GM18909 (cell line): ENCODE data around the gene STIMATE.

Experiments used
- ATAC-seq: cut with Tn5 transposase; IDR thresholded peaks from one replicate; pipeline ENCODE4 v1.9.1; 2021; ENCODE audit warnings: mild to moderate bottlenecking; ENCODE audit not compliant: unreplicated experiment, poor library complexity

The STIMATE gene

DNA sequence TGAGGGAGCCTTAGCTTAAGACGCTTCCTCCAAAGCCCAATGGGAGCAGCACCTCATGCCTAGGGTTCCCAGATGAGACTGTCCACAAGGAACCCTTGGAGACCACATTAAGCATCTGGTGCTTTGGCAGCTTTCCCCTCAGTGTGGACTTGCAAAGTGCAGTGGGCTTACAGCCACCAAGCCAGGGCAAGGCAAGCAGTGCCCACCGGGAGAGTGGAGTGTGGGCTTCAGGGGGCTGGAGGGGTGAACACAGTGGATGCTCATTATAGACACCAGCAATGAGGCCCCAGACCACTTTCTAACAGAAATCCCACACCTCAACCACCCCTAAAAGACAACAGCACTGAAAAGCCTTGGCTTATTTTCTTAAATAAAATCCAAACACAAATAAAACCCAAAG is 53.5 kb downstream of the STIMATE start:
- no peak for ATAC-seq

DNA sequence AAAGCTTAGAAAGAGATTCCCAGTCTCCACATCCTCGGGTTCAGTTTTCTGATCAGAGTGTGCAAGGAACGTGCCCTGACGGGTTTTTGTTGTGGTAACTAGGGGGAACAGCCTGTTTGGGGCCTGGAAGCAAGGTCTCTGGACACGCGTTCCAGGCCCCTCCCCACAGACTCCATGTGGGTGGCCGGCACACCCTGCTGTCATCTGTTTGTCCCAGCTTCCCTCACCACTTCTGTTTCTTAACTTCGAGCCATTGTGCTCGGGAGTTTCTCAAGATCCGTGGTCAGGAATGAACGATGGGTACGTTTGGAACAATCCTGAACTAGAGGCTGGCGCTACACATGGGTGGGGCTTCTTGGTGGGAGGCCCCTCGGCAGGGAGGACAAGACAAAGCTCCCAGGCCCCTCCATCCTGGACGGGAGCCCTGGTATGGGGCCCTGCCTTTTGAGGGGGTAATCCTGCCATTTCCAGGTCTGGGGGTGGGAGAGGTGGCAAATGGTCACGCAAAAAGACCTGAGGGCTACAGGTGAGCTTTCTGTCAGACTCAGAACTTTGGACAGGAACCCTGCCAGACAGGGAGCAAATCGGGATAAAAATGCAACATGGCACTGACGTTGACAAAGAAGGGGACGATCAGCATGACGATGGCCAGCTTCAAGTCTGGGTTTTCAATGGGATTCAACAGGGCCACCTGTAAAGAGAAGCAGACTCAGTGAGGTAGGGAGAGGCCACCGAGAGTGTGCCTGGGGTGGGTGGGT is 54.1 kb downstream of the STIMATE start:
- ATAC-seq, result no peak

DNA sequence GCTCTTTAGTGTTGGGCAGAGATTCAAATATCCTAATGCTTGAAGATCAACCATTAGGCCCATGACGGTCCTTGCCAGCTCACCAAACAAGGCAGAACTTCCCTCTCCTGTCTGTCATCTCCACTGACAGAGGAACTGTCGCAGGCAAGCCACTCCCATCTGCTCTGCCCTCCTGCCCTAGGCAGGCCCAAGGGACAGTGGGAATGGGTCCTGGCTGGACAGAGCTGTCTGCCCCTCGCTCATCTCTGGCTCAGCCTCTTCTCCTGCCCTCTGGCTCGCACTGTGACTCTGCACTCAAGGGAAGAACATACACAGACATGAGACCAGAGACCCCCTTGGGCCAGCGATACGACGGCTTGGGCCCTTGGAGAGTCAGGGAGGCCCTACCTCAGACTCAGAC is 54.9 kb downstream of the STIMATE start:
- no peak for ATAC-seq

DNA sequence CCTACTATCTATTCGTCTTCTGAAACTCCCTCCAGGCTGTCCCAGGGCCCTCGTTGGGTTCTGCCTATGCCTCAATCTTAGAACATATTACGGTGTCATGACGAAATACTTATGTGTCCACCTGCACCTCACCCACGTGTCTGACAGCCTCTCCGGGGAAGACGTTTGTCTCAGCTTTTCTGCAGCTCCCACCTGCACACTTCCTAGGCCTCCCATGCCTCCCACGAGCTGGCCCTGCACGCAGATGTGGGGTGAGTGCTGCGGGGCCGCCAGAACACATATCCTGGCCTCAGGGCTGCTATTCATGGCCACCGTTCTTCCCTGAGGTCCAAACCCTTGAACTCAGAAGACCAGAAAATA is 55.4 kb downstream of the STIMATE start:
- ATAC-seq, result no peak

DNA sequence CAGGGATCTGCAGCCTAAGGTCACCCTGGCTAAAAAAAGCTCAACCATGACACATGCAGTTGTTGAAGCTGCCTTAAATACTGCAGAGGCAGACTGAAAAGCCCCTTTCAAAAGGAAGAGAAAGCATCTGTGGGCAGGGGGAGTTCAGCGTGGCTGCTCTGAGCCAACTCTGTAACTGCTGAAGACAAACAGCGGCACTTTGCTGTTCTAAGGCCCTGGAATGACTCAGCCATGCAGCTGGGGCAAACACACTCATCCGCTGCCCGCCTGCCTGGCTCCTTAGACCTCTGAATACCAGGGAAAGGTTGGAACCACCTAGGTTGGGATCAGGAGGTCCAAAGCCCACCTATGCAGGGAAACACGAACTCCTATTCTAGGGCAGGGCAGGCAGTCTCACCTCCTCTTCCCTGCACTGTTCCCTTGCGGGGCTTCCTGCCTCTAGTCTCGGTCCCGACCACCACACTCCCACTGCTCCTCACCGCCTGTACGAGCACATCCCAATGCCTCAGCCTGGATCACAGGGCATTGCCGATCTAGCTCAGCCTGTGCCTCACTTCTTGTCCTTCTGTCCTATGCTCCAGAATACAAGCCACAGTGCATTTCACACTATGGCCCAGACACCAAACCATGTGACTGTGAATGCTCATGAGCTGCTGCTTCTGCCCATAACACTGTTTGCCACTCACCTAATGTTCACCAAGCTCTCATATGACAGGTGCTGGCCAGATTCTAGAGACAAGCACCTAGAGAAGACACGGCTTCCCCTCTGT is 56.0 kb downstream of the STIMATE start:
- no peak for ATAC-seq

DNA sequence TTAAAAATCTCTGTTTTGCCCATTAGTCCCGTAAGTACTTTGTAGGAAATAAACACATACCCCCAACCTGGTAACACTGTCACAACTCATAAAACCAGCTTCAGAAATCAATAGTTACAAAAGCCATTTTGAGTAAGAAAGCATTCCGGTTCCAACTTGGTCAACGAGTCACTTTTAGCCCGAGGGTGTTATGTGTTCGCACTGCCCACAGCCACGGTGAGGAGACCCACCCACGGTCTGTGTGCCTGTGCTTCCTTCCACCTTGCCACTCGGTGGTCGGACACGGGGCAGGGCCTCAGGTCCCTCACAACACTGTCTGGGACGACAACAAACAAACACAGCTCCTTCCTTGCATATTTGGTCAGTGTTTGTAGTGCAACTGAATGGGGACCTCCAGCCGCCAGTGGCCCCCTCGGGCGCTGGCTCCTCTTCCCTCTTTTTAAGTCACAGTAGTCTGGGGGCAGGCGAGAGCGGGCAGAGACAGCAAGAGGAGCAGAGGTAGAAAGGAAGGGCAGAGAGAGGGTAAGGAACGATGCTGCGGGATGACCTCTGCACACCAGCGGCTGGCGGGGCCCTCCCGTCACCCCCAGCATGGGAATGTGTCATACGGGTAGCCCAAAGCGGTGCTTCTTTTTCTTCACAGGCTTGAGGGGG is 57.3 kb downstream of the STIMATE start:
- ATAC-seq, result no peak

DNA sequence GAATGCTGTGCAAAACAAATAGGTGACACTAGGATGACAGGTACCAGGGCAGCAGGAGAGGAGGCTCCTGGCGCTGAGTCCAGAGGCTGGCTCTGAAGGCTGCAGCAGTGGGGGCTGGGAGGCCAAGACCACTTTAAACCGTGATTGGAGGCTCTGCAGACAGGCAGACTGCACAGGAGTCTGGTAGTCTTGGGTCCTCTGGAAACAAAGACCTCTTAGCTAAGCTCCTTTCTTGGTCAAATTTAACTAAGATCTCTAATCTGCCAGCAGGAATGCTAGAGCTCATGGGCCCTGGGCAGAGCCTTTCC is 58.1 kb downstream of the STIMATE start:
- ATAC-seq, result no peak

DNA sequence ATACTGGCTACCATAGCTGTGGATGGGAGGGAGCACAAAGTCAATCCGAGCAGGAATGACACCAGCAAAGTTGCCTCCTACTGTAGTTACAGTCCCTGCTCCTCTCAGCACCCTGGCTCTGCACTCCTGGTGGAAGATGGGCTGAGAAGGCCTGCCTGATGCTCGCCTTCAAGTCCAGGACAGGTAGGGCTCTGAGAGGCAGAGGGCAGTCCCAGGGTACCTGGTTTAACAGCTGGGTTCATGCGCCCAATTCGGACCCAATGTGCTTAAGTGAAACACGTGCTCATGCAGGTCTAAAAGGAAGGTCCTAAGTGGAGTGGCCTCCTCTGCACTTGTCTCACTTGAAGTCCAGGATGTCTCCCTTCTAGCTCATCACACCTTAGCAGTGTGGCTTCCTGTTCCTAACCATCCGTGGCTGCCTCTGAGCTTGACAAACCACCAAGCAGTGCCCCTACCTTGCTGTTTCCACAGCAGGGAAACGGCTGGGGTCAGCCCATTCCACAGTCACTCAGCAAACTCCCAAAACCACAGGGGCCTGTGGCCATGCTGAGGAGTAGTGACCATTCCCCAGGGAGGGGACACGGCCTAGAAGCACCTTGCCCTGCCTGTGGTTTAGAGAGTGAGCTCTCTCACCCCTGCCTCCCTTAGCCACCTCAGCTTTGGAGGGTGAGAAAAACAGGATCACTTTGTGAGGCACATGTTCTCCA is 58.6 kb downstream of the STIMATE start:
- ATAC-seq, result no peak

DNA sequence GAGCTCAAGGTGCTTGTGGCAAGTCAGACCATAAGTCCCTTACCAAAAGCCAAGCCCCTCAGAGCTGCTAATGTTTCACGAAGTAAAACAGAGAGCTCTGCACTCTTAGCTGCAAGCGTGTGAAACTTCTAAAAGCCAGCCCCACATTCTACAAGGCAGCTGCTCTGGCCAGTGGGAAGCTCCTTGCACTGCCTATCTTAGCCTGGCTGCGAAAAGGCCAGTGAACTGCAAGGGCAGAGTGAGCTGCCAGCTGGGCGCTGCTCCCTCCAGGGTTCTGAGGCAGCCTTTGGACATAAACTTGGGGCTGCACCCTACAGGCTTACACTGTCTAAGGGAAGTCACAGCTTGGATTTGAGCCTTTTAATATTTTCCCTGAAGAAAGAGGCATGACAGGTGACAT is 60.4 kb downstream of the STIMATE start:
- ATAC-seq, result no peak

DNA sequence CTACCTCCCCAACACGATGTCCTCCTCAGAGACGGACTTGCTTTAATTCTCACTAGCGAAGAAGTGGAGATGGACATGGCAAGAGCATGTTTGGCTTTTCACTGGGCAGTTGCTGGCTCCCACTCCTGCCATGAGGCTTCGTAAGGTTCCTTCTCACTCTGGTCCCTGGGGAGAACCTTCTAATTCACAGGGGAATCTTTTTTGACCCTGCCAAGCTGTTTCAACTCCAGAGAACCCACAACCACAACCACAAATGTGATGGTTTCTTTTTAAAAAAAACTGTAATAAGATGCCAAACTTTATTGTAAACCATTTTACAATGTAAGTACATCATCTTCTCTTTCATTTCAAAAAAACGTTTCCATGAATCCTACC is 60.9 kb downstream of the STIMATE start:
- no peak for ATAC-seq

DNA sequence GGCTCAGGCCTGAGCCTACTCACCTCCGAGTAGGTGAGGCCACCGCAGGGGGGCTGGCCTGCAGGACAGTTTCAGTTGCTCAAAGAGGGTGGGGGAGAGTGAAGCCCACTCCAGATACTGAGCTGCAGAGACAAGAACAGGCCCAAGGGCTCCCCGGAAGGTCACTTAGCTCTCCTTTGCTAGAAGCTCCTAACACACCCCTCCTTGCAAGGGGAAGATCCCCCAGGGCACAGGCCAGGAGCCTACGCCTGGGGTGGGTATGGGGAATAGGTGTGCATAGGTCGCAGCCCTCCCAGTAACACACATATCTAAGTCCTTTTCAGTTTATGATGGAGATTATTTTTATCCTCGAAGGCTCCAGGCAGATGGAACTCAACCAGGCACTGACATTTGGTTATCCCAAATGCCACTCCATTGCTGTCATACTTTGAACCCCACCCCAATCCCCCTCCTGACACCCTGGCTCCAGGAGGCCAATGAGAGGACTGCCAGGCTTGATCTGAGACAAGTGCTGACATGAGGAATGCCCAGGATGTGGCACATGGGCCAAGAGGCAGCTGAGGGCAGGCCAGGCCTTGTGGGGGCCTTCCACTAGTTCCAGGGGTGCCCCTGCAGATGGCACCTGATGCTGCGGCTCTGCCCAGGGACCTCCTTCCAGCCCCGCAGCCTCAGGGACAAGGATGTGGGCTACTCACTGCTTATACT is 61.4 kb downstream of the STIMATE start:
- ATAC-seq, result no peak

DNA sequence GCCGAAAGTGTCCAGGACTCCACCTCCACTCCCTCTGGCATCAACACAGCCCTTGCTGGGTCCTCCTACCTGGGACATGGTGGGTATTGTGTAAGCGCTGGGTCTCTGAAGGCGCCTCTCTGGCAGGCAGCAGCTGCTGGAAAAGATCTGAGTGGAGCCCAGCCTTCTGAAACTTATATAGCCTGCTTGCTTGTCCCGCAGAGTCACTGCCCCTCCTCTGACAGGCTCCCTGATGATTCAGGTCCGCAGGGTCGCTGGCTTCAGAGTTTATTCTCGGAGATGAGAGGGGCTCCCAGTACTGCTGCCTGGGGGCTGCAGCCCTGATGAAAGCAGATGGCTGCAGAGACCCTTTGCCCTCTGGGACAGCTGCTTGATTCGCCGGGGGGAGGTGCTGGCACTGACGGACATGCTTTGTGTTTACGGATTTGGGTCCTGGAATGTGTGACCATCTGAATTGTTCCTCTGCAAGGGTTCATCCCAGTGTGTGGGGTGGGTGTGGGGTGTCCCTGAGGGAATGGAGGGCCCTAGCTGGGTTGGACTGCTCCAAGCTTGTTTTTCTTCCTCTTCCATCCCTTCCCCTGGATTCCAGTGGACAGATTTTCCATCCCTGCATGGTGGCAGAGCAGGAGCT is 62.4 kb downstream of the STIMATE start, which contains the start of gene MUSTN1:
TSS of gene MUSTN1 (minus strand) at position 149 of the 631 bp plus-strand sequence. CDS start at position 78, 71 bp downstream.
- ATAC-seq, result no peak

DNA sequence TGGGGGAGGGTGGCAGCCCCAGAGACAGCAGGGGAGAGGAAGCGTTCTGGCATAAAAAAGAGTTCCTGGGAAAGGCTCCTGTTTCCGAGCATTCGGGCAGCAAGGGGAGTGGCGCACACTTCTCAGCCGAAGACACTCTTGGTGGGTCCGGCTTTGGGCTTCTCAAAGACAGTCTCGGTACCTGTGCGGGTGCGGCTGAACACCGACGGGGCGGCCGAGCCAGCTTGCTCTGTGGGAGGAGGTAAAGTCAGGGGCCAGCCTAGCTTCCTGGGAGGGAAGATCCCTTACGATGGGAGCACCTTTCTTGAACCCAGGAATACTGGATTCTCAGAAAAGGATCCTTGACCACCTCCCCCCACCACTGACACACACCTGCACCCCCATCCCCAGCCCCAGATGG is 64.1 kb downstream of the STIMATE start:
- ATAC-seq, result no peak

DNA sequence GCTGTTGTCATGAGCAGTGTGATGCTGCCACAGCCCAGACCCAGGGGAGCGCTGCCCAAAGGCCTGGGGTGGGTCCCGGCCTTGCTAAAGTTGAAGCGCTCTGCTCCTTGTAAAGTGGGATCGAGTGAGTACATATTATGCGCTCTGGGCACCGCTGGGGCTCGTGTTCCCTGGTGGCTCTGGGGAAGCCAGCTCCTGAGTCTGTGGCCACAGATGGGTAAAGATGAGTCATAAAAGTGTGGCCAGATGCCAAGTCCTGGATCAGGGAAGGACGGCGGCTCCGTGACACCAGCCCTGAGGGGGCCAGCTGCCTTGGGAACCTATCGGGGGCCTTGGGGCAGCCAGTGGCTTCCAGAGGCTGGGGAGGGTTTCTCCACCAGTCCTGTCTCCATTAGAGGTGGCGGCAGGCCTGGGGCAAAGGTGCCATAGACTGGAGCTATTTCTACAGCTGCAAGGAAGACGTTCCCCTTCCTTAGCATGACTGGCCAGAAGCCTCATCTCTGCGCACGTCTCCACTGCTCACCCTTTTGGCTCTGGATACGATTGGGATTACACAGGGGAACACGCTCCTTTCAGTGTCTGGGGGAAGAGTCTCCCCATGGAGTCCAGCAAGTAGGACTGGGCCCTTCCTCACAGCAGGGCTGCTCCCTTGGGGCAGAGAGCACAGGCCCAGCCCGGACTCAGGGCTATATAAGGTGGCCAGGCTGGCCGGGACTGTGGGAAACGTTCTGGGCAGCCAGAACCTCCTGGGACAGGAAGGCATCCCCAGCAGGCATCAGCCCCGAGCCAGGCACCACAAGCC is 65.6 kb downstream of the STIMATE start:
- no peak for ATAC-seq

DNA sequence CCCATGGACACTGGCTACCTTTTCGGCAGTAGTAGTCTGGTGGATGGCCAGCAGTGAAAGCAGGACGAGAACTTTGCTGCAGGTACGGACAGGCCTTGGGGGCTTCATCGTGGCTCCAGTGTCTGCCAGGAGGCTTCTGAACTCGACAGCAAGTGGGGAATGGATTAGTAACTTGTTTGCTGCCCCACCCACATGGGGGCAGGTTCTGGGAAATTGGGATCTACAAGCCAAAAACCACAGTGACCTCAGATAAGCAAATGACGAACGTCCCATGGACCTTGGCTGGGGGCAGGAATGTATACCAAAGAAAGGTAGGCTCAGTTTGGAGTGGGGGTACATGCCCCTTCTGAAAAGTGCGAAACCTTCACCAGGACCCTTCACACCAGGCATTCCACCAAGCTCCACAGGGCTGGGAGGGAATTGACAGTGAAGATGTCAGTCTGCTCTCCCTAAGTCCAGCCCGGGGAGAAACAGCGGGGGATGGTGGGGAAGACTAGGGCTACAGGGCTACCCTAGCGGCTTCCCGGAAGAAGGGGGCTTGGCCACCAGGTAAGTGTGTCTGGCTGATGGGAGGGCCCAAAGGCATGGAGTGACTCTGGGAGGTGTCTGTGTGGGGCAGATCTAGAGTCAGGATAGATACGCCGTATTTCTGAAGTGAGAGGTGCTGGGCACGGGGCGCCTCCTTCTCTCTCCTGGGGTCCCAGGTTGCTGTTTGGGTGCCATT is 66.7 kb downstream of the STIMATE start, which contains the start of gene ITIH4:
TSS of gene ITIH4 (minus strand) at position 138 of the 724 bp plus-strand sequence. CDS start at position 108, 30 bp downstream.
- ATAC-seq, result no peak

DNA sequence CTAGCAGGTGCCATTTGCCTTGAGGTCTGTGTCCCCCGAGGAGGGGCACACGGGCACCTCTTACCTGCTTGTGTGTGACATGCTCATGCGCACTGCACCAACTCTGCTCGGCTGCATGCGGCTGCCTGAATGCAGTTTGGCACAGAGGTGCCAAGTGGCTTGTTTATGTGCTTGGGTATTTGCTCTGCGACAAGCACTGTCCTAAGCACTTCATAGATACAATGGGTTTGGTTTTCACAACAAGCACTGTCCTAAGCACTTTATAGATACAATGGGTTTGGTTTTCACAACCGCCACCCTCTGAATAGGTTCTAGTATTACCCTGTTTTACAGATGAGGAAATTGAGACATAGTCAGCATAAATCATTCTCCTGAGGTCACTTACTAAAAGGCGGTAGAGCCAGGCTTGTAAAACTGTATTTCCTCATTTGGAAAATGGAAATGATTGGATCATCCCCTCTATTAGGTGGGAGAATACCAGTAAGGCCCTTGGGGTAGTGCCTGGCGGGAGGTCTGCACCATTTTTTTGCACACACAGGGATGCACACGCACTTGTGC is 67.4 kb downstream of the STIMATE start:
- ATAC-seq, result no peak

DNA sequence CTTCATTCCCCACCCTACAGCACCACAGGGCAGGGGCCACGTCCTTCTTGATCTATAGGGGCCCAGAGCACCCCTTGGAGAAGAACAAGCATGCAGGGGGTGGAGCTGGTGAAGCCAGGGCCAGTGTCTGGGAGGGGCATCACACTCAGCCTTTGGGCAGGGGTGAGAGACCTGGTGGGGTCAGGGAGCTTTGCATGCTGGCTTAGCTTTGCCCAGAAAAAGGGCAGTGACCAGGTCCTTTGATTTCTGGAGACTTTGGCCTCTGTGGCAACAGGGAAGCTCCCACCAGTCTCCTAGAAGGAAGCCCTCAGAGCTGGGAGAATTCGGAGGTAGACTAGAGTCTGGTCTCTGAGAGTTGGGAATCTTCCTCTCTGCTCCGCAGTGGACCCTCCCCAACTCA is 67.9 kb downstream of the STIMATE start:
- no peak for ATAC-seq

DNA sequence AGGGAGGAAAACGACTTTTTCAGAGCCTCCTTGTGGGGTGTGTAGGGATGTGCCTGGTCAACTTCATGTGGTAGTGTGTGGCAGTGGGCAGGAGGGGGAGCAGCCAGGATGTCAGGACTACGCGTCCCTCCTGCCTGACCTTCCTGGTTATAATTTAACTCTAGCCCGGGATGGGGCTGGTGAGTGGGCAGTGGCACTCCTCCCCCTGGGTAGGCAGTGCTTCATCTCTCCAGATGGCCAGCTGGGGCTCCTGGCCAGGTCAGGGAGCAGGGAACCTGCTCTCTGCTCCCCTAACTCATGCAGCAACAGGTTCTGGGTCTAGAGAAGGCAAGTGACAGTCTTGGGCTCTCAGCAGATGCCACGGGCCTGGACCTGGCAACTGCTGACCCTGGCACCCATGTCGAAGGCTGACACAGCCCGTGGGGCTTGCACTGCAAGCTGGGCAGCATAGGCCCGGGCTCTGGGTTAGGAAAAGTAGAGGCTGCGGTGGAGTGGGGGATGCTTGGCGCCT is 69.4 kb downstream of the STIMATE start:
- ATAC-seq, result no peak
